ENCODE measurements around the gene TMEM254. TPM values are rescaled to one million over a fixed set of nuclear protein-coding genes. Genes with fewer than 3 reads are reported as not detected.
A peak's percentile ranks its signal among the peaks of the same experiment; 100 is the strongest.

TMEM254 gene
- total and polyA plus RNA-seq, 12 donors: 5.5 to 10.7 (median 7.7) TPM

- Histone ChIP-seq H3K4me3 (no peak overlapping the region), H3K27ac (no peak overlapping the region), H3K36me3 (no peaks in the 10 kb centered on the region), H3K27me3 (no peaks in the 10 kb centered on the region), H3K4me1 (no peaks in the 10 kb centered on the region), H3K9me3 (no peaks in the 10 kb centered on the region)
- intact Hi-C loops (cut with DNase I): loop anchor here in 2 of 10 donors (10.0 kb wide), 1 partner anchor 163 kb away; no protein-coding TSS in a partner anchor
- DNase-seq: no peak
- ATAC-seq: no peak
- TF ChIP-seq CTCF (IDR thresholded peaks at IDR 0.05): no peak
- 61 to 72% methylated on average over 3 of the region's 3 CpGs for WGBS, 2 donors
Observed at GRCh38 chr10:80051993-80052392, 26.5 kb upstream of the TMEM254 start.

GRCh38 chr10:80055760-80056159 is 22.7 kb upstream of the TMEM254 start:
- Histone ChIP-seq H3K4me3 (no peak overlapping the region), H3K4me1 (no peaks in the 10 kb centered on the region), H3K27ac (no peak overlapping the region), H3K9me3 (no peaks in the 10 kb centered on the region), H3K36me3 (no peaks in the 10 kb centered on the region), H3K27me3 (no peaks in the 10 kb centered on the region)
- intact Hi-C loops (cut with DNase I): loop anchor here in 4 of 10 donors (5.0 to 10.0 kb wide), 4 partner anchors 77 to 167 kb away; partner anchors contain the start of gene PLAC9 (in 1 of the 4)
- no peak for TF ChIP-seq CTCF (IDR thresholded peaks at IDR 0.05)
- 97 to 99% methylated on average over 2 of the region's 2 CpGs for WGBS, 2 donors
- DNase-seq (peak in 1 of 2 donors; percentile 30), ATAC-seq (peak in 6 of 8 donors; percentile 27 to 76 (median 60))

GRCh38 chr10:80057171-80057570 is 21.3 kb upstream of the TMEM254 start:
- ATAC-seq: no peak
- Histone ChIP-seq H3K27ac (no peak overlapping the region), H3K4me3 (no peak overlapping the region), H3K36me3 (no peaks in the 10 kb centered on the region), H3K9me3 (no peaks in the 10 kb centered on the region), H3K27me3 (no peaks in the 10 kb centered on the region), H3K4me1 (no peaks in the 10 kb centered on the region)
- intact Hi-C loops (cut with DNase I): loop anchor here in 4 of 10 donors (5.0 to 10.0 kb wide), 4 partner anchors 75 to 165 kb away; partner anchors contain the start of gene PLAC9 (in 1 of the 4)
- WGBS, 2 donors: 88 to 89% methylated on average over 4 of the region's 4 CpGs
- no peak for TF ChIP-seq CTCF (IDR thresholded peaks at IDR 0.05)
- DNase-seq: no peak

- peak overlapping the region in 7 of 10 donors; percentile 2 to 69 (median 41) for H3K27ac ChIP-seq
- H3K9me3 ChIP-seq: peaks cover 0 to 9% (median 0%) of the 10 kb centered on the region in 11 donors
- WGBS, 2 donors: 71 to 75% methylated on average over 8 of the region's 8 CpGs
- no peak for TF ChIP-seq CTCF (IDR thresholded peaks at IDR 0.05)
- no peaks in the 10 kb centered on the region for H3K36me3 ChIP-seq
- H3K27me3 ChIP-seq: no peaks in the 10 kb centered on the region
- ATAC-seq: peak in 3 of 8 donors; percentile 28 to 52 (median 47)
- no peak for DNase-seq
- H3K4me3 ChIP-seq: no peak overlapping the region
- peaks cover 0 to 7% (median 0%) of the 10 kb centered on the region in 9 donors for H3K4me1 ChIP-seq
- intact Hi-C loops (cut with DNase I): loop anchor here in 2 of 10 donors (5.0 to 10.0 kb wide), 2 partner anchors 68 to 140 kb away; partner anchors contain the start of genes ANXA11 (in 1 of the 2) and PLAC9 (in 1 of the 2)
Observed at GRCh38 chr10:80064120-80064886, 14.2 kb upstream of the TMEM254 start.
